GM12873 (cell line): ENCODE results near the gene PPARA.

Experiments used
- CTCF ChIP-seq: IDR thresholded peaks from 2 replicates; pipeline ENCODE4 v1.5.1; 2012; ENCODE audit warnings: low read depth, mild to moderate bottlenecking, moderate library complexity, low read length, control low read depth; ENCODE audit not compliant: insufficient read depth; ENCODE audit errors: missing control alignments

PPARA gene

GRCh38 chr22:46230262-46230901 is 80.1 kb downstream of the PPARA start:
- TF ChIP-seq CTCF = no peak

- TF ChIP-seq CTCF = no peak
These were observed 82.9 kb downstream of the PPARA start for GRCh38 chr22:46233231-46233630.

- no peak for TF ChIP-seq CTCF
These were observed 84.6 kb downstream of the PPARA start for GRCh38 chr22:46234969-46235368.

GRCh38 chr22:46237453-46238124 is 87.3 kb downstream of the PPARA start:
- no peak for TF ChIP-seq CTCF

GRCh38 chr22:46238541-46238940 is 88.2 kb downstream of the PPARA start:
- TF ChIP-seq CTCF = no peak

GRCh38 chr22:46239261-46240048 is 89.1 kb downstream of the PPARA start:
- no peak for TF ChIP-seq CTCF

- TF ChIP-seq CTCF = no peak
These were observed 89.7 kb downstream of the PPARA start for GRCh38 chr22:46240073-46240472.
